ENCODE measurements around the gene GLCCI1. TPM values are rescaled to one million over a fixed set of nuclear protein-coding genes. Genes with fewer than 3 reads are reported as not detected.

GLCCI1 gene
- total and polyA plus RNA-seq, 10 of the 15 experiments (the other 5 are each of a cell fraction or from before 2014, with no cell fraction given): 12.6 to 92.0 (median 27.6) TPM

GRCh38 chr7:8115547-8116402 lies 147.2 kb downstream of the GLCCI1 start (continued):
- TF ChIP-seq ZBTB4 (CRISPR knock-in tag; IDR thresholded peaks at IDR 0.05): no peak
- peak; percentile 82; the same call in 1 of the 2 replicates for TF ChIP-seq SMARCA5 (IDR thresholded peaks at IDR 0.05)
- TF ChIP-seq EP300 (IDR thresholded peaks at IDR 0.05; ENCODE audit: borderline replicate concordance in 1 of 2, control insufficient read depth in 1 of 2, low read depth in 2 of 2, low read length in 2 of 2): peak; percentile 77 to 93; a peak in 2 of 4 replicates
- TF ChIP-seq IKZF1 (conservative IDR thresholded peaks at IDR 0.05): peak; percentile 90
- 0 out of 2 replicates have a peak, but pooled peaks have one; percentile 39 for TF ChIP-seq ZNF217 (IDR thresholded peaks at IDR 0.05)
- no peak for TF ChIP-seq CEBPZ (IDR thresholded peaks at IDR 0.05; ENCODE audit: low read depth, low read length)
- peak; percentile 67; the same call in 1 of the 2 replicates for TF ChIP-seq CREB1 (IDR thresholded peaks at IDR 0.05; ENCODE audit: low read depth)
- TF ChIP-seq SMAD1 (IDR thresholded peaks at IDR 0.05; ENCODE audit: low read depth, partially characterized antibody): peak; percentile 47
- TF ChIP-seq CREM (IDR thresholded peaks at IDR 0.05; ENCODE audit: low read depth): peak; percentile 64
- TF ChIP-seq ZSCAN29 (IDR thresholded peaks at IDR 0.05): no peak
- TF ChIP-seq KAT2A (conservative IDR thresholded peaks at IDR 0.05; ENCODE audit: control insufficient read depth, low read depth, low read length): no peak
- TF ChIP-seq IRF4 (IDR thresholded peaks at IDR 0.05; ENCODE audit: low read depth, low read length): peak; percentile 82
- TF ChIP-seq ATF3 (IDR thresholded peaks at IDR 0.05; ENCODE audit: borderline replicate concordance, extremely low read depth, low read depth, low read length): no peak
- no peak for TF ChIP-seq HDGF (IDR thresholded peaks at IDR 0.05)
- no peak for TF ChIP-seq HDAC6 (IDR thresholded peaks at IDR 0.05; ENCODE audit: unreplicated experiment)
- TF ChIP-seq NRF1 (conservative IDR thresholded peaks at IDR 0.05; ENCODE audit: low read depth, low read length): no peak
- TF ChIP-seq EZH2 (IDR thresholded peaks at IDR 0.05; ENCODE audit: borderline replicate concordance, control insufficient read depth, low read depth, low read length): no peak
- TF ChIP-seq DPF2 (IDR thresholded peaks at IDR 0.05): peak; percentile 76
- TF ChIP-seq EGR1 (IDR thresholded peaks at IDR 0.05; ENCODE audit: borderline replicate concordance in 1 of 2, low read depth in 2 of 2, low read length in 2 of 2): no peak
- no peak for TF ChIP-seq IRF3 (IDR thresholded peaks at IDR 0.05)
- TF ChIP-seq KLF5 (IDR thresholded peaks at IDR 0.05; ENCODE audit: partially characterized antibody): no peak
- no peak for TF ChIP-seq NFYB (IDR thresholded peaks at IDR 0.05; ENCODE audit: insufficient read depth, low read depth, low read length)
